Activated CD8-positive, alpha-beta memory T cell treated with anti-CD3 and anti-CD28 coated beads, Interleukin-2, amount 50 U/mL, for 24 hours (primary cell): ENCODE results near the gene TNFRSF4.

Experiments
- DNase-seq: peaks from one replicate; pipeline ENCODE4 v3.0.0-alpha.2; 2020; ENCODE audit errors: extremely low read depth

TNFRSF4 gene

GRCh38 chr1:1169429-1170214 lies 44.3 kb downstream of the TNFRSF4 start:
- no peak for DNase-seq

GRCh38 chr1:1168451-1169411 lies 45.2 kb downstream of the TNFRSF4 start:
- no peak for DNase-seq

- DNase-seq = no peak
Observed at GRCh38 chr1:1167841-1168450, 46.0 kb downstream of the TNFRSF4 start.

- no peak for DNase-seq
Observed at GRCh38 chr1:1167398-1167821, 46.5 kb downstream of the TNFRSF4 start.

GRCh38 chr1:1166642-1167397 lies 47.1 kb downstream of the TNFRSF4 start:
- DNase-seq = no peak

- DNase-seq = no peak
Observed at GRCh38 chr1:1165900-1166421, 48.0 kb downstream of the TNFRSF4 start.

- no peak for DNase-seq
Observed at GRCh38 chr1:1165485-1165884, 48.5 kb downstream of the TNFRSF4 start.

GRCh38 chr1:1164701-1165451 lies 49.1 kb downstream of the TNFRSF4 start:
- DNase-seq = no peak

- DNase-seq = no peak
Observed at GRCh38 chr1:1164361-1164700, 49.6 kb downstream of the TNFRSF4 start.

- DNase-seq = no peak
Observed at GRCh38 chr1:1163538-1164070, 50.3 kb downstream of the TNFRSF4 start.

- DNase-seq = no peak
Observed at GRCh38 chr1:1162597-1163537, 51.1 kb downstream of the TNFRSF4 start.

GRCh38 chr1:1161683-1162079 lies 52.3 kb downstream of the TNFRSF4 start:
- DNase-seq = no peak
